Breast epithelium (tissue), 3 donors: ENCODE measurements around the gene ACTN4.

Source experiments
- POLR2A ChIP-seq: fragments of 450-650 bp; IDR thresholded peaks from one replicate; pipeline ENCODE4 v1.6.1; 2016; ENCODE audit warnings: antibody characterized with exemption, mild to moderate bottlenecking, moderate library complexity
- POLR2AphosphoS5 ChIP-seq, 3 donors: sonication (generic); formaldehyde crosslinking; IDR thresholded peaks; one replicate each; pipeline ENCODE4 v1.6.1; 2017; ENCODE audit warnings: antibody characterized with exemption in 3 of 3
- TF ChIP-seq, protein P1 (sequence below), 3 donors: fragments of 450-650 bp; IDR thresholded peaks; one replicate each; pipeline ENCODE4 v1.5.1; 2016 to 2017; ENCODE audit warnings: antibody characterized with exemption in 3 of 3, mild to moderate bottlenecking in 3 of 3, moderate library complexity in 3 of 3

DNA sequence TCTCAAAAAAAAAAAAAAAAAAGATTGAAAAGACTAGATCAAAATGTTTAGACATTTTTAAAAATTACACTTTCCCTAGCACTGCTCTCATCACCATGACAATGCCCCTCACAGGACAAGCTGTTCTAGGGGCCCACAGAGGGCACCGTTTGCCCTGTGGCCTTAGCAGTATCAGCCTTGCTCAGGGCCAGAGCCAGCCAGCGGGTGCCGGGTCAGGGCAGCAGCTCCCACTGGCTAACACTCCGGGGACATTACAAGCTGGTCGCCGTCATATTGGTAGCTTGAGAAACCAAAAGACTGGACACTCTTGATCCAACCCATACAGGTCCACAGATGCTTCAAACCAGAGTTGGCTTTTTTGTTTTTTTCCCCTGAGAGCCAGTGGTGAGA lies 78.8 kb downstream of the ACTN4 start:
- TF ChIP-seq POLR2A (no peak), POLR2AphosphoS5 (IDR thresholded peaks at IDR 0.05) (no peak)
- TF ChIP-seq, protein P1, sequence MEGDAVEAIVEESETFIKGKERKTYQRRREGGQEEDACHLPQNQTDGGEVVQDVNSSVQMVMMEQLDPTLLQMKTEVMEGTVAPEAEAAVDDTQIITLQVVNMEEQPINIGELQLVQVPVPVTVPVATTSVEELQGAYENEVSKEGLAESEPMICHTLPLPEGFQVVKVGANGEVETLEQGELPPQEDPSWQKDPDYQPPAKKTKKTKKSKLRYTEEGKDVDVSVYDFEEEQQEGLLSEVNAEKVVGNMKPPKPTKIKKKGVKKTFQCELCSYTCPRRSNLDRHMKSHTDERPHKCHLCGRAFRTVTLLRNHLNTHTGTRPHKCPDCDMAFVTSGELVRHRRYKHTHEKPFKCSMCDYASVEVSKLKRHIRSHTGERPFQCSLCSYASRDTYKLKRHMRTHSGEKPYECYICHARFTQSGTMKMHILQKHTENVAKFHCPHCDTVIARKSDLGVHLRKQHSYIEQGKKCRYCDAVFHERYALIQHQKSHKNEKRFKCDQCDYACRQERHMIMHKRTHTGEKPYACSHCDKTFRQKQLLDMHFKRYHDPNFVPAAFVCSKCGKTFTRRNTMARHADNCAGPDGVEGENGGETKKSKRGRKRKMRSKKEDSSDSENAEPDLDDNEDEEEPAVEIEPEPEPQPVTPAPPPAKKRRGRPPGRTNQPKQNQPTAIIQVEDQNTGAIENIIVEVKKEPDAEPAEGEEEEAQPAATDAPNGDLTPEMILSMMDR (IDR thresholded peaks at IDR 0.05): no peak
